Measurements from ENCODE around the gene TIMM13. TPM values are rescaled to one million over a fixed set of nuclear protein-coding genes. Genes with fewer than 3 reads are reported as not detected.
"Not testable (repeated sequence)": the region's sequence is repeated elsewhere in the genome, so short reads cannot be mapped to it uniquely, and the experiment has no call there.

The TIMM13 gene
- 10 to 100 TPM; 74.3 to 99.6 (median 84.9) TPM for polyA plus RNA-seq

DNA sequence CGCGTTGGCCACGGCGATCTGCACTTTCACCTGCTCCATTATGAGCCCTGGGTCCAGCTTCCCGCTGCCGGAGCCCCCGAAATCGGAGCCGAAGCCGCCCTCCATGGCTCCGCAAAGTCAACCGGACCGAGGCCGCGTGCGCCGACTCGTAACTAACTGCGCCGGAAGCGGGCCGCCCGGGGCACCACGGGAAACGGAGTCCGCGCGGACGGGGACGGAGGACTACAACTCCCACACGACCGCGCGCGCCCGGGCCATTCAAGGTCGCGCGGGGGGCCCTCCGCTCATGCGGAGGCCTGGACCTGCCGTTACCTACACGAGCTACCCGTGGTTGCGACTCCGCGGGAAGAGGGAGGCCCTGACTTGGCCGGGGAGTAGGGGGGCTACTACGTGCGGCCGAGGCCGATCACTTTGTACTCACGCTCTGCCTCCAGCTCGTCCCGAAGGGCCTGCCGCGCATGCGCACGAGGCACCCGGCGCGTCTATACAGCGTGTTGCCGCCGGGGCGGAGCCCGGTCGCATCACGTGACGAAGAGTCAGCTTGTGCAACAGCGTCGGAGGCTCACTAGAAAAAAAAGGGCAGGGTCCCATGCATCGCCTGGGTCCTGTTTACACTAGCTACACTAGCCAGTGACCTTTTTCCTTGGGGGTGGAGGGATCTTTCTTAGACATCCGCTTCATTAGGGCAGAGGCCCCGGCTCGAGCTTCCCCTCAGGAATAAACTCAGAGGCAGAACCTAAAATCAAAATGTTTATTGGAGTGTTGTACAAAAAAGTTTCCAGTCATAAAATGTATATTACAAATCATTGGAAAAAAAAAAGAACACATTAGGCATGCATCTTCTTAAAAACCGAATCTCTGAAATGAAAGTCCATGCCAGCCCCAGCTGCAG lies at the start of gene TIMM13:
Gene TIMM13, minus strand, starts transcription at position 158 of the 892 bp plus-strand sequence. Its CDS starts 53 bp downstream, at position 105.
- H3K27ac Mint-ChIP-seq: peak within 1 kb of the TSS; percentile 91 to 97 (median 96)

DNA sequence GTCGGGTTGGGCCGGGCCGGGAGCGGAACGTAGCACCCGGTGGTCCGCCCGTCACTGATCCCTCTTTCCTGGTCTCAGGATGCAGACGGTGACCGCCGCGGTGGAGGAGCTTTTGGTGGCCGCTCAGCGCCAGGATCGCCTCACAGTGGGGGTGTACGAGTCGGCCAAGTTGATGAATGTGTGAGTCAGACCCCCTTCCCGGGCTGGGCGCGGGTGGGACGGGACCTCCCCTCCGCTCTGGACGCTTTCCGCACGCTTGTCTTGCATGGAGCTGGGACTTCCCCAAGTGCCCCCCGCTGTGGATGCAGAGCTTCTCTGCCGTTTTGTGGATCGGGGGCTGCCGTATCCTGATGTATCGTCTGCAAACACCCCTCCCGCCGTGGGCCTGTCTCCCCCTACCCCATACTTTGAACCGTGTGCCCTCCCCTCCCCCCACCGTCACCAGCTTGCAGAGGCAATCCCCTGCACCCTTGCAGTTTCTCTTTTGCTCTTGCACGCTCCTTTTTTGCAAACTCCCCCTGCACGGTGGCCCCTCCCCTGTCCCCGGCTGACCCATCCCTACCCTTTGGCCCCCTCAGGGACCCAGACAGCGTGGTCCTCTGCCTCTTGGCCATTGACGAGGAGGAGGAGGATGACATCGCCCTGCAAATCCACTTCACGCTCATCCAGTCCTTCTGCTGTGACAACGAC lies 49.2 kb upstream of the TIMM13 start:
- peak; percentile 64 to 66 (median 65) for DNase-seq
- Mint-ChIP-seq H3K27me3 (ENCODE audit: low read depth in 3 of 3) (peaks cover 18 to 37% (median 30%) of the 10 kb centered on the region in 3 donors), H3K4me1 (peaks cover 15 to 36% of the 10 kb centered on the region in 2 donors), H3K9me3 (no peaks in the 10 kb centered on the region), H3K27ac (peak overlapping the region; percentile 86 to 96 (median 94)), H3K36me3 (peaks cover 0 to 10% (median 0%) of the 10 kb centered on the region in 3 donors), H3K4me3 (peak overlapping the region; percentile 96 to 100 (median 99))

More for the DNA sequence above, at the start of gene TIMM13:
- Mint-ChIP-seq H3K4me1 (peaks cover 13 to 17% of the 10 kb centered on the region in 2 donors), H3K9me3 (no peaks in the 10 kb centered on the region), H3K4me3 (peak within 1 kb of the TSS; percentile 88 to 97 (median 94)), H3K27me3 (ENCODE audit: low read depth in 3 of 3) (peaks cover 3 to 9% (median 8%) of the 10 kb centered on the region in 3 donors), H3K36me3 (no peaks in the 10 kb centered on the region)
- DNase-seq: peak; percentile 97 to 98 (median 98)

DNA sequence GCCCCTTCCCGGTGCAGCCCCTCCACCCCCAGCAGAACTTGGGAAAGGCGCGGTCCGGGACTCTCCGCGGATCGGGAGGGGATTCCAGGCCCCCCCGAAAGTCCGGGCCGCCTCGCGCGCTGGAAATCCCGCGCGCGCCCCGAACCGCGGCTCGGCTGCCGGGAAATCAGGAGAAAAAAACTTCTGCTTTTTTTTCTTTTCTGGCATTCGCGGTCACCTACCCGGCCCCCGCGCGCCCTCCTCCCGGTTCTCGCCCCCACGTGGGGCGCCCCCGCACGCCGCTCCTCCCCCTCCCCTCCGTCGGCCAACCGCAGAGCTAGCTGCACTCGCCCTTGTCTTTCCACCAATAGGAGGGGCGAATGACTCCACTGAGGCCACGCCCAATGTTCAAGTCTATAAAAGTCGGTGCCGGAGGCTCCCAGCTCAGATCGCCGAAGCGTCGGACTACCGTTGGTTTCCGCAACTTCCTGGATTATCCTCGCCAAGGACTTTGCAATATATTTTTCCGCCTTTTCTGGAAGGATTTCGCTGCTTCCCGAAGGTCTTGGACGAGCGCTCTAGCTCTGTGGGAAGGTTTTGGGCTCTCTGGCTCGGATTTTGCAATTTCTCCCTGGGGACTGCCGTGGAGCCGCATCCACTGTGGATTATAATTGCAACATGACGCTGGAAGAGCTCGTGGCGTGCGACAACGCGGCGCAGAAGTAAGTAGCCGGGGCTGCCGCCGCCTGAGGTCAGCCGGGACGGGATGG lies 48.5 kb upstream of the TIMM13 start, which contains the start of gene GADD45B:
Gene GADD45B, plus strand, starts transcription at position 426 of the 749 bp plus-strand sequence. Its CDS starts 232 bp downstream, at position 658.
- Mint-ChIP-seq H3K36me3 (peaks cover 0 to 10% (median 0%) of the 10 kb centered on the region in 3 donors), H3K9me3 (no peaks in the 10 kb centered on the region), H3K27me3 (ENCODE audit: low read depth in 3 of 3) (peaks cover 18 to 37% (median 30%) of the 10 kb centered on the region in 3 donors), H3K4me1 (peaks cover 15 to 36% of the 10 kb centered on the region in 2 donors), H3K27ac (peak within 1 kb of the TSS; percentile 86 to 96 (median 94)), H3K4me3 (peak within 1 kb of the TSS; percentile 96 to 100 (median 99))
- DNase-seq: peak; percentile 97 to 98 (median 97)

GRCh38 chr19:2475018-2475701 lies 47.8 kb upstream of the TIMM13 start:
- peaks cover 15 to 36% of the 10 kb centered on the region in 2 donors for H3K4me1 Mint-ChIP-seq
- DNase-seq: peak in 2 of 3 donors; percentile 42 to 51
- peak overlapping the region; percentile 79 to 87 (median 84) for H3K4me3 Mint-ChIP-seq
- H3K27ac Mint-ChIP-seq: peak overlapping the region; percentile 36 to 88 (median 82)
- H3K36me3 Mint-ChIP-seq: peaks cover 0 to 10% (median 0%) of the 10 kb centered on the region in 3 donors
- H3K9me3 Mint-ChIP-seq: no peaks in the 10 kb centered on the region
- peaks cover 18 to 37% (median 30%) of the 10 kb centered on the region in 3 donors for H3K27me3 Mint-ChIP-seq (ENCODE audit: low read depth in 3 of 3)

DNA sequence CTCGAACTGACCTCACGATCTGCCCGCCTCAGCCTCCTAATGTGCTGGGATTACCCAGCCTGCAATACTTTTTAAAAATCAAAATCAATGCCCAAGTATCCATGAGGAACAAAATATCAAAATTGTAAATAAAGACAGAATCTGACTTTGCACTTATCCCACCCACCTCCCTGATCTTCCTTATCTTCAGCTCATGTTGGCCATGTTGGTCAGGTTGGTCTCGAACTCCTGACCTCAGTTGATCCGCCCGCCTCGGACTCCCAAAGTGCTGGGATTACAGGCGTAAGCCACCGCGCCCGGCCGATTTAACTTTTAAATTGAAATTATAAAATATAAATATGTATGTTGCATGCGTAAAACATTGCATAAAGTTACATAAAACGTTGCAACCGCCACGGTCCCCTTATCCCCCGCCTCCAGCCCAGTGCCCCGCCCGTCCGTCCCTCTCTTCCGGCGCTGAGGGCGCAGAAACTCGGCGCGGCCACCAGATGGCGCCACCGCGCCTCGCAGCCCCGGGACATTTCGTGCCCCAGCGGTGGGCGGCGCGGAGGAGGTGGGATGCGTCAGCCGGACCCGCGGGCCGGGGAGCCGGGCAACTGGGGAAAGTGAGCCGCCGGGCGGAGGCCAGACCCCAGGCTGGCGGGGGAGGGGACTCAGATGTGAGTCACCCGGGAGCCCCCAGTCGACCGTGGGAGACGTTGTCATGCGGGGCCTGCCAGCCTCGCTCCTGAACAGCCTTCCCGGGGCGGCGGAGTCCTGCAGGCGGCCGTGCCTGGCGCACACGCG lies 47.0 kb upstream of the TIMM13 start:
- Mint-ChIP-seq H3K27ac (peak overlapping the region; percentile 31 to 86 (median 76)), H3K9me3 (no peaks in the 10 kb centered on the region), H3K4me1 (peaks cover 15 to 28% of the 10 kb centered on the region in 2 donors), H3K27me3 (ENCODE audit: low read depth in 3 of 3) (peaks cover 18 to 37% (median 32%) of the 10 kb centered on the region in 3 donors), H3K36me3 (peaks cover 0 to 10% (median 0%) of the 10 kb centered on the region in 3 donors), H3K4me3 (peak overlapping the region; percentile 79 to 87 (median 84))
- DNase-seq: peak; percentile 85 to 88 (median 86)

DNA sequence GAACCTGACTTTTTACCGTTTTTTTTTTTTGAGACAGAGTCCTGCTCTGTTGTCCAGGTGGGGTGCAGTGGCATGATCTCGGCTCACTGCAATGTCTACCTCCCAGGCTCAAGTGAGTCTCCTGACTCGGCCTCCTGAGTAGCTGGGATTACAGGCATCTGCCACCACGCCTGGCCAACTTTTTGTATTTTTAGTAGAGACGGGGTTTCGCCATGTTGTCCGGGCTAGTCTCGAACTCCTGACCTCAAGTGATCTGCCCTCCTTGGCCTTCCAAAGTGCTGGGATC lies 42.5 kb upstream of the TIMM13 start:
- H3K4me3 Mint-ChIP-seq; H3K27me3 Mint-ChIP-seq (ENCODE audit: low read depth in 3 of 3); DNase-seq; H3K27ac Mint-ChIP-seq; H3K36me3 Mint-ChIP-seq; H3K4me1 Mint-ChIP-seq; H3K9me3 Mint-ChIP-seq: not testable (repeated sequence)

DNA sequence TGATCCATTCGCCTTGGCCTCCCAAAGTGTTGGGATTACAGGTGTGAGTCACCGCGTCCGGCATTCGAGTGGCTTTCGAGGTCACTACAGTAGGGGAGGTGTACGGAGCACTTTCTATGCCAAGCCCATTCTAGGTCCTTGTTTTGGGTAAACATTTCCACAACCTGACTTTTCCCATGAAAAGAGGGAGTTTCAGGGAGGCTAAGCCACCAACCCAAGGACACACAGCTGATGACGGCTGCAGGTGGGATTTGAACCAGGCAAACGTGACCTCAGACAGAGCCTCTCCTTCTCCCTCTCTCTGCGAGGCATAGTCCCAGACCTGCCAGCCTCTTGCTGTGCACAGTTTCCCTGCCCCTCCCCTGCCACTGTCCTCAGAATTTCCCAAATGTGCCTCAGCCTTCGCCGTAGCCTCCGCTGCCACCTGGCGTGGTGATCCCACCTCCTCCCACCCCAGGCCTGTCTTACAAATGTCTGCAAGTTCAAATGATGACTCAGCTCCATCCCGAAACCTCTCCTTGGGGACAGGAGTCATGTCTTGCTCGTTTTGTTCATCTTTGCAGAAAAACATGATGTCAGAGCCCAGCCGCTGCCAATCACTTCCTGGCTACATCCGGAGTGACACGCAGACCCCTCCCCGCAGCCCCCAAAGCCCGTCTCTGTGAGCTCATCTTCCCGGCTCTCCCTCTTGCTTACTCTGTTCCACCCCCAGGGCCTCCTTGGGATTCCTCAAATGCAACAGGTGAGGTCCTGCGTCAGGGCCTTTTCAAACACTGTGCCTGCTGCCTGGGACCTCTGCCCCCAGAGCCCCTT lies 41.9 kb upstream of the TIMM13 start:
- no peak for DNase-seq
- Mint-ChIP-seq H3K4me1 (no peaks in the 10 kb centered on the region), H3K4me3 (no peak overlapping the region), H3K27me3 (ENCODE audit: low read depth in 3 of 3) (peaks cover 0 to 7% (median 3%) of the 10 kb centered on the region in 3 donors), H3K27ac (no peak overlapping the region), H3K9me3 (no peaks in the 10 kb centered on the region), H3K36me3 (no peaks in the 10 kb centered on the region)

GRCh38 chr19:2468596-2468995 lies 41.2 kb upstream of the TIMM13 start:
- Mint-ChIP-seq H3K27ac (no peak overlapping the region), H3K9me3 (no peaks in the 10 kb centered on the region), H3K4me3 (no peak overlapping the region), H3K27me3 (ENCODE audit: low read depth in 3 of 3) (peaks cover 0 to 5% (median under 1%) of the 10 kb centered on the region in 3 donors), H3K4me1 (no peaks in the 10 kb centered on the region), H3K36me3 (no peaks in the 10 kb centered on the region)
- no peak for DNase-seq

- H3K27ac Mint-ChIP-seq: no peak overlapping the region
- H3K27me3 Mint-ChIP-seq (ENCODE audit: low read depth in 3 of 3): peaks cover 0 to 2% (median 0%) of the 10 kb centered on the region in 3 donors
- H3K36me3 Mint-ChIP-seq: no peaks in the 10 kb centered on the region
- no peak for DNase-seq
- H3K9me3 Mint-ChIP-seq: no peaks in the 10 kb centered on the region
- H3K4me3 Mint-ChIP-seq: no peak overlapping the region
- H3K4me1 Mint-ChIP-seq: peaks cover 10% of the 10 kb centered on the region in 2 donors
Observed at GRCh38 chr19:2464389-2464788, 37.0 kb upstream of the TIMM13 start.

DNA sequence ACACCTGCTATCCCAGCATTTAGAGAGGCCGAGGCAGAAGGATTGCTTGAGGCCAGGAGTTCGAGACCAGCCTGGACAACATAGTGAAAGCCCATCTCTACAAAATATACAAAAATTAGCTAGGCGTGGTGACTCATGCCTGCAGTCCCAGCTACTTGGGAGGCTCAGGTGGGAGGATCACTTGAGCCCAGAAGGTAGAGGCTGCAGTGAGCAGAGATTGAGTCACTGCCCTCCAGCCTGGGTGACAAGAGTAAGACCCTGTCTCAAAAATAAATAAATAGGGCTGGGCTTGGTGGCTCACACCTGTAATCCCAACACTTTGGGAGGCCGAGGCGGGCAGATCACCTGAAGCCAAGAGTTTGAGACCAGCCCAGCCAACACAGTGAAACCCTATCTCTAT lies 36.3 kb upstream of the TIMM13 start:
- not testable (repeated sequence) for H3K4me1 Mint-ChIP-seq; H3K27me3 Mint-ChIP-seq (ENCODE audit: low read depth in 3 of 3); H3K36me3 Mint-ChIP-seq; DNase-seq; H3K9me3 Mint-ChIP-seq
- Mint-ChIP-seq H3K27ac (peak overlapping the region in 1 of 6 donors; percentile 12), H3K4me3 (peak overlapping the region in 3 of 5 donors; percentile 32 to 44 (median 34))

DNA sequence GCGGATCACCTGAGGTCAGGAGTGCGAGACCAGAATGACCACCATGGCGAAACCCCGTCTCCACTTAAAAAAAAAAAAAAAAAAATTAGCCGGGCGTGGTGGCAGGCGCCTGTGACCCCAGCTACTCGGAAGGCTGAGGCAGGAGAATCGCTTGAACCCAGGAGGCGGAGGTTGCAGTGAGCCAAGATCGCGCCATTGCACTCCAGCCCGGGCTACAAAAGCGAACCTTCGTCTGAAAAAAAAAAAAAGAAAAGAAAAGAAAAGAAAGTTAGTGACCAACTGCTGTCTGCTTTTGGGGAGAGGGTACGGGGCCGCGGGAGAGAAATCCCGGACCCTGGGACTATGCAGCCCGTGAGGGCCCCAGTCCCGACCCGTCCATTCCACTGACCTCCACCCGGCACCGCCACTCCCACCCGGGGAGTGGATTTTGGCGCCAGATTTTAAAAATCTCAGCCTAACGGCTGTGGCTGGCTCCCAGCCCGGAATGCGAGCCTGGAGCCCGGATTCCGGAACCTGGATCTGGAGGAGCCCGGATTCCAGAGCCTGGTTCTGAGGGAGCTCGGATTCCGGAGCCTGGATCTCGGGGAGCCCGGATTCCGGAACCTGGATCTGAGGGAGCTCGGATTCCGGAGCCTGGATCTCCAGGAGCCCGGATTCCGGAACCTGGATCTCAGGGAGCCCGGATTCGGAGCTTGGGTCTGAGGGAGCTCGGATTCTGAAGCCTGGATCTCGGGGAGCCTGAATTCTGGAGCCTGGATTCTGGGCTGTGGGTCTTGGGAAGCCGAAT lies 35.4 kb upstream of the TIMM13 start:
- no peak overlapping the region for H3K27ac Mint-ChIP-seq
- H3K36me3 Mint-ChIP-seq: no peaks in the 10 kb centered on the region
- no peak for DNase-seq
- peaks cover 0 to 5% (median 0%) of the 10 kb centered on the region in 3 donors for H3K27me3 Mint-ChIP-seq (ENCODE audit: low read depth in 3 of 3)
- H3K4me1 Mint-ChIP-seq: peaks cover 10% of the 10 kb centered on the region in 2 donors
- no peaks in the 10 kb centered on the region for H3K9me3 Mint-ChIP-seq
- peak overlapping the region in 3 of 5 donors; percentile 32 to 44 (median 34) for H3K4me3 Mint-ChIP-seq

All from immature natural killer cell (primary cell).